ENCODE data around the gene MCM7. TPM values are rescaled to one million over a fixed set of nuclear protein-coding genes. Genes with fewer than 3 reads are reported as not detected.

MCM7 gene
- total and polyA plus RNA-seq, 2 of the 13 experiments (the other 11 are each of a cell fraction or from before 2014, with no cell fraction given): 84.5 to 214 TPM

DNA sequence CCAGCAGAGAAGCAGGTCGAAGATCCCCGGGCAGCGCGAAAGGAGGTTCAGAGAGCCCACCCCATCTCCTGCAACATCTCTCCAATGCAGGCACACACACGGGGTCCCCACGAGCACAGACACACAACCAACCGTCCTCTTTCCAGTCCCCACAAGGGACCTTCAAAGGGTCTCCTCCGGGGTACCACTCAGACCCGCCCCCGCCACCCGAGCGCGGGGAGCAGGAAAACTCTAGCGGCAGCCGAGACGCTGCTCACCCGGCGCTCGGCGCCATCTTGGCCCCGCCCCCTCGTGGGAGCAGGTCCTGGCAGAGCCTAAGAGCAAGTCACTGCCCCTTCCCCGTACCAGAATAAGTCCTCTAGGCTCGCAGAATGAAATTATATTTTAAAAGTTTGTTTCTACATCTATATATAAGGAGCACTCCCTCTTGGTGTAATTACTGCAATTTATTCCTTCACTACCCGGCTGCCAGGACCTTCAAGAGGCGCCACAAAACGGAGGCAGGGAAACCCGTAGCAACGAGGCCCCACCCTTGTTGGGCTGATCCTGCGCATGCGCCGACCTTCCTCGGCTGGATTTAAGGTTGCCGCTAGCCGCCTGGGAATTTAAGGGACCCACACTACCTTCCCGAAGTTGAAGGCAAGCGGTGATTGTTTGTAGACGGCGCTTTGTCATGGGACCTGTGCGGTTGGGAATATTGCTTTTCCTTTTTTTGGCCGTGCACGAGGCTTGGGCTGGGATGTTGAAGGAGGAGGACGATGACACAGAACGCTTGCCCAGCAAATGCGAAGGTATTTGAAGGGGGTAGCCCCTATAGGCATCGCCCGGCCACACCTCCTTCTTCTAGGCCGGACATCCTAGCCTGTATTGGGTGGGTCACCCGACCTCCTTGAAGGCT is 18.1 kb upstream of the MCM7 start, which contains the start of the genes CNPY4 and TAF6 (continued):
- no peak for TF ChIP-seq ZZZ3 (CRISPR knock-in tag; IDR thresholded peaks at IDR 0.05; ENCODE audit: borderline replicate concordance)
- no peak for TF ChIP-seq POLR2AphosphoS2 (IDR thresholded peaks at IDR 0.05; ENCODE audit: low read depth, low read length)
- no peak for TF ChIP-seq PAF1 (CRISPR knock-in tag; IDR thresholded peaks at IDR 0.05)
- TF ChIP-seq ZNF496 (CRISPR knock-in tag; IDR thresholded peaks at IDR 0.05; ENCODE audit: insufficient replicate concordance): no peak
- TF ChIP-seq ZNF12 (CRISPR knock-in tag; IDR thresholded peaks at IDR 0.05): no peak
- TF ChIP-seq MEF2D (CRISPR knock-in tag; IDR thresholded peaks at IDR 0.05): no peak
- TF ChIP-seq ZNF557 (CRISPR knock-in tag; IDR thresholded peaks at IDR 0.05): no peak; the same call in 1 of the 2 replicates
- TF ChIP-seq ZFP36L1 (CRISPR knock-in tag; IDR thresholded peaks at IDR 0.05): no peak
- TF ChIP-seq, protein P1, sequence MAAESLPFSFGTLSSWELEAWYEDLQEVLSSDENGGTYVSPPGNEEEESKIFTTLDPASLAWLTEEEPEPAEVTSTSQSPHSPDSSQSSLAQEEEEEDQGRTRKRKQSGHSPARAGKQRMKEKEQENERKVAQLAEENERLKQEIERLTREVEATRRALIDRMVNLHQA (CRISPR knock-in tag; IDR thresholded peaks at IDR 0.05): no peak
- TF ChIP-seq ZNF143 (CRISPR knock-in tag; IDR thresholded peaks at IDR 0.05): no peak
- no peak for TF ChIP-seq SKI (IDR thresholded peaks at IDR 0.05; ENCODE audit: partially characterized antibody)
- no peak for TF ChIP-seq TOPORS (CRISPR knock-in tag; IDR thresholded peaks at IDR 0.05)
- TF ChIP-seq JUN (CRISPR knock-in tag; IDR thresholded peaks at IDR 0.05): no peak
- peak; percentile 63; the same call in 1 of the 2 replicates for TF ChIP-seq ZNF329 (CRISPR knock-in tag; IDR thresholded peaks at IDR 0.05; ENCODE audit: low read depth)
- TF ChIP-seq ZEB1 (IDR thresholded peaks at IDR 0.05; ENCODE audit: insufficient replicate concordance, low read depth): no peak
- TF ChIP-seq ZNF234 (CRISPR knock-in tag; conservative IDR thresholded peaks at IDR 0.05): no peak
- TF ChIP-seq, protein P2, sequence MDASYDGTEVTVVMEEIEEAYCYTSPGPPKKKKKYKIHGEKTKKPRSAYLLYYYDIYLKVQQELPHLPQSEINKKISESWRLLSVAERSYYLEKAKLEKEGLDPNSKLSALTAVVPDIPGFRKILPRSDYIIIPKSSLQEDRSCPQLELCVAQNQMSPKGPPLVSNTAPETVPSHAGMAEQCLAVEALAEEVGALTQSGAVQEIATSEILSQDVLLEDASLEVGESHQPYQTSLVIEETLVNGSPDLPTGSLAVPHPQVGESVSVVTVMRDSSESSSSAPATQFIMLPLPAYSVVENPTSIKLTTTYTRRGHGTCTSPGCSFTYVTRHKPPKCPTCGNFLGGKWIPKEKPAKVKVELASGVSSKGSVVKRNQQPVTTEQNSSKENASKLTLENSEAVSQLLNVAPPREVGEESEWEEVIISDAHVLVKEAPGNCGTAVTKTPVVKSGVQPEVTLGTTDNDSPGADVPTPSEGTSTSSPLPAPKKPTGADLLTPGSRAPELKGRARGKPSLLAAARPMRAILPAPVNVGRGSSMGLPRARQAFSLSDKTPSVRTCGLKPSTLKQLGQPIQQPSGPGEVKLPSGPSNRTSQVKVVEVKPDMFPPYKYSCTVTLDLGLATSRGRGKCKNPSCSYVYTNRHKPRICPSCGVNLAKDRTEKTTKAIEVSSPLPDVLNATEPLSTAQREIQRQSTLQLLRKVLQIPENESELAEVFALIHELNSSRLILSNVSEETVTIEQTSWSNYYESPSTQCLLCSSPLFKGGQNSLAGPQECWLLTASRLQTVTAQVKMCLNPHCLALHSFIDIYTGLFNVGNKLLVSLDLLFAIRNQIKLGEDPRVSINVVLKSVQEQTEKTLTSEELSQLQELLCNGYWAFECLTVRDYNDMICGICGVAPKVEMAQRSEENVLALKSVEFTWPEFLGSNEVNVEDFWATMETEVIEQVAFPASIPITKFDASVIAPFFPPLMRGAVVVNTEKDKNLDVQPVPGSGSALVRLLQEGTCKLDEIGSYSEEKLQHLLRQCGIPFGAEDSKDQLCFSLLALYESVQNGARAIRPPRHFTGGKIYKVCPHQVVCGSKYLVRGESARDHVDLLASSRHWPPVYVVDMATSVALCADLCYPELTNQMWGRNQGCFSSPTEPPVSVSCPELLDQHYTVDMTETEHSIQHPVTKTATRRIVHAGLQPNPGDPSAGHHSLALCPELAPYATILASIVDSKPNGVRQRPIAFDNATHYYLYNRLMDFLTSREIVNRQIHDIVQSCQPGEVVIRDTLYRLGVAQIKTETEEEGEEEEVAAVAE (CRISPR knock-in tag; IDR thresholded peaks at IDR 0.05; ENCODE audit: borderline replicate concordance): 0 out of 2 replicates have a peak, but pooled peaks have one; percentile 39
- TF ChIP-seq KAT8 (CRISPR knock-in tag; IDR thresholded peaks at IDR 0.05): peak; percentile 79
- TF ChIP-seq SP1 (IDR thresholded peaks at IDR 0.05): no peak
- TF ChIP-seq SP1 (CRISPR knock-in tag; IDR thresholded peaks at IDR 0.05): peak; percentile 90
- TF ChIP-seq, protein P3, sequence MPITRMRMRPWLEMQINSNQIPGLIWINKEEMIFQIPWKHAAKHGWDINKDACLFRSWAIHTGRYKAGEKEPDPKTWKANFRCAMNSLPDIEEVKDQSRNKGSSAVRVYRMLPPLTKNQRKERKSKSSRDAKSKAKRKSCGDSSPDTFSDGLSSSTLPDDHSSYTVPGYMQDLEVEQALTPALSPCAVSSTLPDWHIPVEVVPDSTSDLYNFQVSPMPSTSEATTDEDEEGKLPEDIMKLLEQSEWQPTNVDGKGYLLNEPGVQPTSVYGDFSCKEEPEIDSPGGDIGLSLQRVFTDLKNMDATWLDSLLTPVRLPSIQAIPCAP (CRISPR knock-in tag; IDR thresholded peaks at IDR 0.05; ENCODE audit: low read depth): no peak
- no peak; the same call in 1 of the 2 replicates for TF ChIP-seq ZNF572 (CRISPR knock-in tag; IDR thresholded peaks at IDR 0.05)
- TF ChIP-seq, protein P4, sequence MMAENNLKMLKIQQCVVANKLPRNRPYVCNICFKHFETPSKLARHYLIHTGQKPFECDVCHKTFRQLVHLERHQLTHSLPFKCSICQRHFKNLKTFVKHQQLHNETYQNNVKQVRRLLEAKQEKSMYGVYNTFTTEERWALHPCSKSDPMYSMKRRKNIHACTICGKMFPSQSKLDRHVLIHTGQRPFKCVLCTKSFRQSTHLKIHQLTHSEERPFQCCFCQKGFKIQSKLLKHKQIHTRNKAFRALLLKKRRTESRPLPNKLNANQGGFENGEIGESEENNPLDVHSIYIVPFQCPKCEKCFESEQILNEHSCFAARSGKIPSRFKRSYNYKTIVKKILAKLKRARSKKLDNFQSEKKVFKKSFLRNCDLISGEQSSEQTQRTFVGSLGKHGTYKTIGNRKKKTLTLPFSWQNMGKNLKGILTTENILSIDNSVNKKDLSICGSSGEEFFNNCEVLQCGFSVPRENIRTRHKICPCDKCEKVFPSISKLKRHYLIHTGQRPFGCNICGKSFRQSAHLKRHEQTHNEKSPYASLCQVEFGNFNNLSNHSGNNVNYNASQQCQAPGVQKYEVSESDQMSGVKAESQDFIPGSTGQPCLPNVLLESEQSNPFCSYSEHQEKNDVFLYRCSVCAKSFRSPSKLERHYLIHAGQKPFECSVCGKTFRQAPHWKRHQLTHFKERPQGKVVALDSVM (CRISPR knock-in tag; IDR thresholded peaks at IDR 0.05): no peak

Data from HepG2 (cell line).